Activated CD4-positive, alpha-beta T cell treated with anti-CD3 and anti-CD28 coated beads, Interleukin-2, Interleukin-4, amounts not matched to agents 100 ng/mL and 50 ng/mL, durations not matched to agents 16 hours and 8 hours (primary cell): ENCODE measurements around the gene MSH5.
"Not testable (repeated sequence)": the region's sequence is repeated elsewhere in the genome, so short reads cannot be mapped to it uniquely, and the experiment has no call there.

Experiments used
- DNase-seq: peaks from one replicate; pipeline ENCODE4 v3.0.0-alpha.2; 2020; ENCODE audit warnings: low spot score

Gene MSH5

GRCh38 chr6:31801031-31801927, 61.5 kb downstream of the MSH5 start:
- not testable (repeated sequence) for DNase-seq

DNA sequence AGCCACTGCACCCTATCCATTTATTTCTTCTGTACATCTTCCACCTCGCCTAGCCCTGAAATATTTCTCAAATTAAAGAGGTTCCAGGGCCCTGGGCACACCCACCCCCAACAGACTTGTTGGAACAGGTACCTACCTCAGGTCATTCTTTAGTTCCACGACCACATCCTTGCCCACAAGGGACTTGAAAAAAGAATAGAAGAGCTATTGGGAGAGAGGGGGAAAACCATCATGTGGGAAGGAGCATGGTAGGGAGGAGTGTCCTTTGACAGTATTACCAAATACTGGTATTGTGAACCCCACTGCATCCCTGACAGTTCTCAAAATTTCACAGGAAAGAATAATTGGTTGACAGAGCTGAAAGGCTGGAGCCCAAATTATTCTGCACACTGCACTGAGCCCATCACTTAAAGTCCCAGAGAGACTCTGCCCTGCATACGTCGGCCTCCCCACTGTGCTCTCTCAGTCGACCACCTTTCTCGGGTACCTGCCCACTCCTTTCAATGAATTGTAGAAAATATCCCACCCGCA, 66.2 kb downstream of the MSH5 start:
- DNase-seq = no peak

GRCh38 chr6:31806470-31807272, 66.9 kb downstream of the MSH5 start, which contains the start of gene LSM2:
LSM2 (minus strand) TSS chr6:31806966; CDS start chr6:31806757, 209 bp downstream.
- peak; percentile 97 for DNase-seq

- DNase-seq = not testable (repeated sequence)
Observed at GRCh38 chr6:31808599-31808998, 68.8 kb downstream of the MSH5 start.

- no peak for DNase-seq
Observed at GRCh38 chr6:31811645-31812044, 71.8 kb downstream of the MSH5 start.
